GM12864 (cell line): ENCODE data around the gene GPR108.

Experiments used
- DNase-seq: peaks from one replicate; pipeline ENCODE4 v3.0.0-alpha.2; 2011; ENCODE audit warnings: low read depth
- H3K4me3 ChIP-seq: 2 replicates; pipeline ENCODE4 v1.5.1; 2011; ENCODE audit warnings: mild to moderate bottlenecking, low read depth, low read length, control low read depth
- TF ChIP-seq, protein P1 (sequence below): IDR thresholded peaks from 2 replicates; pipeline ENCODE4 v1.5.1; 2011; ENCODE audit warnings: low read depth, mild to moderate bottlenecking, moderate library complexity, low read length, control low read depth, inconsistent platforms; ENCODE audit errors: missing control alignments

GPR108 gene

DNA sequence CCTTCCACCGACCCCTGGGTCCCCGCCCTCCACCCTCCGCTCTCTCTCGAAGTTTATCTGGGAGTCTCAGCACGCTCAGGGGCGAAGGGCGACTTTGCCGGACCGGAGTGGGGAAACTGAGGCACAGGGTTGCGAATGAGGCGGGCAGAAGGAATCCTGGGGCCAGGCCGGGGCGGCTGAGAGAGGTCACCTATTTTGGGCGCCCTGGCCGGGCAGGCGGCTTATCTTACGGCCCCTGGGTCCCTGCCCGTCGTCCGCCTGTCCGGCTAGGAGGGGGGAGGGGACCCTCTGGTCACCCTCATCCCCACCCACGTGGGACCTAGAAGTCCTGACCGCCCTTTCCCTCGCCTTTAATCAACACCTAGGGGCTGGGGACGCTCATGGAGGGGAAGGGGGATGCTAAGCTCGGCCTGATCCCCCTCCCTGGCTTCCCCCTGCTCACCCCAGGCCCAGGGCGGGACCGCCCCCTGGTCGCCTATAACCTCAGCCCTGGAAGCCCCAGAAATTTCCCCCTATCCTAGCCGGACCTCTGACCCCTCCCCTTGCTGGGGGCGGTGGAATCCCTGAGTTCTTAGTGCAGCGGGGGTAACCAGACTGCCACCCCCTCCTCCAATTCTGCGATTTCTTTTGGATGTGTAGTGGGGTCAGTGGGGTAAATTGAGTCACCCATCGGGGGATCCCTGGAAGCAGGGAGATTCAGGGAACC lies 2.7 kb upstream of the GPR108 start:
- no peak for DNase-seq
- TF ChIP-seq, protein P1, sequence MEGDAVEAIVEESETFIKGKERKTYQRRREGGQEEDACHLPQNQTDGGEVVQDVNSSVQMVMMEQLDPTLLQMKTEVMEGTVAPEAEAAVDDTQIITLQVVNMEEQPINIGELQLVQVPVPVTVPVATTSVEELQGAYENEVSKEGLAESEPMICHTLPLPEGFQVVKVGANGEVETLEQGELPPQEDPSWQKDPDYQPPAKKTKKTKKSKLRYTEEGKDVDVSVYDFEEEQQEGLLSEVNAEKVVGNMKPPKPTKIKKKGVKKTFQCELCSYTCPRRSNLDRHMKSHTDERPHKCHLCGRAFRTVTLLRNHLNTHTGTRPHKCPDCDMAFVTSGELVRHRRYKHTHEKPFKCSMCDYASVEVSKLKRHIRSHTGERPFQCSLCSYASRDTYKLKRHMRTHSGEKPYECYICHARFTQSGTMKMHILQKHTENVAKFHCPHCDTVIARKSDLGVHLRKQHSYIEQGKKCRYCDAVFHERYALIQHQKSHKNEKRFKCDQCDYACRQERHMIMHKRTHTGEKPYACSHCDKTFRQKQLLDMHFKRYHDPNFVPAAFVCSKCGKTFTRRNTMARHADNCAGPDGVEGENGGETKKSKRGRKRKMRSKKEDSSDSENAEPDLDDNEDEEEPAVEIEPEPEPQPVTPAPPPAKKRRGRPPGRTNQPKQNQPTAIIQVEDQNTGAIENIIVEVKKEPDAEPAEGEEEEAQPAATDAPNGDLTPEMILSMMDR, result no peak
- H3K4me3 ChIP-seq, result peak overlapping the region; percentile 71

DNA sequence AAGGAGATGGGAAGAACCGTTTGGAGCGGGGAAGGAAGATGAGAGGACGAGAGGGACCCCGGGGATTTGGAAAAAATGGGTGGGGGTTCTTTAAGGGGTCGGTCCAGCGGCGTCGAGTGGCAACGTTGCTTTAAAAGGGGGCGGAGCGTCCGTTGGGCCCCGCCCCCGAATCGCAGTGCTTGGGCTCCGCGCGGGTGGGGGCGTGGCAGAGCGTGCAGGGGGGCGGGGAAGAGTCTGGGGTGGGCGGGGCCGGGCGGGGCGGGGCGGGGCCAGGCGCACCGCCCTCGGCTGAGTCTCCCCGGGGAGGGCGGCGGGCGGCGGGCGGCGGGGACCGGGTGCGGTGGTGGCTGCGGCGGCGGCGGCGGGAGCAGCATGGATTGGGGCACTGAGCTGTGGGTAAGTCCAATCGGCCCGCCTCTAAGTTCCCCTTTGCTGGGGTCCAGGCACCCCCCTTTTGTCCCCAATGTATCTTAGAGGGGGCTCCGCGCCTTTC lies 2.1 kb upstream of the GPR108 start, which contains the start of gene TRIP10:
TSS of gene TRIP10 (plus strand) at position 291 of the 493 bp plus-strand sequence. CDS start at position 373, 82 bp downstream.
- DNase-seq, result no peak
- peak within 1 kb of the TSS; percentile 71 for H3K4me3 ChIP-seq
- TF ChIP-seq, protein P1, result no peak

DNA sequence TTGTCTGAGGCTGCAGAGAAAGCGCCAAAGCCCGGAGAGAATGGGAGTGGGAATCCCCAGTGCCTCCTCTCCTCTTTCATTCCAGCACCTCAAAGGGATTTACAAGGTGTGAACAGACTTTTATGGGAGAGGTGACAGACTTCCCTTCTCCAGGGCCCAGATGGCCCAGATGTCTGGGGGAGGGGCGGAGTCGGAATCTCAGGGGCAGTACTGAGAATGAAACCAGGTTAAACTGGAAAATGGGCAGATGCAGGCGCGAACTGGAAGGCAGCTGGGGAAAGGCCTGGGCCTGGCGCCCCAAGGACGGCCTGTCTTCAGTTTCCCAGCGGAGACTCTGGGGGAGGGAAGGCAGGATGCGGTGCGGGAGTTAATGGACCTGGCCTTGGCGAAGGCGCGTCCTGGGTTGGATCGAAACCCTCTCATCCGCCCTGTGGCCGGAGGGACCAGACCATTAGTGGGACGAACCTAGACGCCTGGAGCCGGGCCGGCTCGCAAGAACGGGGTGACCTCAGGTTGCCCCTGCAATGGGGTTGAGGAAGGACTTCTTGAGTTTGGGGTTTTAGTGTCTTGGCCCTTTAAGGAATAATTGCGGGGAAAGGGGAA lies 1.5 kb upstream of the GPR108 start:
- TF ChIP-seq, protein P1, result no peak
- DNase-seq, result no peak
- peak overlapping the region; percentile 41 for H3K4me3 ChIP-seq

DNA sequence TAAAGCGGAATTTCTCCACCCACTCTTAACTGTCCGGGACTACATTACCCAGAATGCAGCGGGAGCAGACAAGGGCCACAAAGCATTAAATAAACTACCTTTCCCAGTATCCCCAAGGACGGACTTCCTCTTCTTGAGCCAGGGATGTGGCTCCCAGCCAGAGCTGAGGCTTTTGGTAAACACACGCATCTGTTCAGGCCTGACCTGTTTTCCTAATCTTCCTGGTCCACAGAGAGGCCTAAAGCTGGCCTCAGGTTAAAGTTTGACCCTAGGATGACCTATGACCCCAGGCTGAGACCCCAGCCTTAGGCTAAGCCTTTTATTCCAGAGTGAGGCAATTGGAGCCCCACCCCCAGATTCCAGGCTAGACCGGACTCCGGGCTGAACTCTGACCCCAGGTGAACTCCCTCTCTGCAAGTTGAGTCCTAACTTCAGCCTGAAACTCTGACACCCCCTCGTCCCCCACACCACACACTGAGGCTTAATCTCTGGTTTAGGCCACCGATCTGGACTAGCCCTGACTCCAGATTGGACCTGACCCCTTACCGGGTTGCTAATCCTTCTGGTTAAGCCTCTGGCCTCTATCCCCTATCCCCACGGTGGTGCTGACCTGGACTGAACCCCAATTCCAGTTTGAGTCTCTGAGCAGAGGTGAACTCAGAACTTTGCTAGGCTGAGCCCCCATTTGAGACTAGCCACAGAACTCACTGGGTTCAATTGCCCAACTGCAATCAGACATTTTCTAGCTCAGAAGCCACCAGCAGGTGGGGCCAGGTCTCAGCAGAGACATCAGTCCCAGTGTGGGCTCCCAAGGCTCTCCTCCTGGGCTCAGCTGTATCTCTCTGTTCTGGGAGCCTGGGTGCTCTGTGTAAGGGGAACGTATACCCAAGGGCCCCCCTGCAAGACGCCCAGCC lies 750 bp upstream of the GPR108 start:
- DNase-seq, result peak; percentile 79
- H3K4me3 ChIP-seq, result peak overlapping the region; percentile 27
- TF ChIP-seq, protein P1, result peak; percentile 77

DNA sequence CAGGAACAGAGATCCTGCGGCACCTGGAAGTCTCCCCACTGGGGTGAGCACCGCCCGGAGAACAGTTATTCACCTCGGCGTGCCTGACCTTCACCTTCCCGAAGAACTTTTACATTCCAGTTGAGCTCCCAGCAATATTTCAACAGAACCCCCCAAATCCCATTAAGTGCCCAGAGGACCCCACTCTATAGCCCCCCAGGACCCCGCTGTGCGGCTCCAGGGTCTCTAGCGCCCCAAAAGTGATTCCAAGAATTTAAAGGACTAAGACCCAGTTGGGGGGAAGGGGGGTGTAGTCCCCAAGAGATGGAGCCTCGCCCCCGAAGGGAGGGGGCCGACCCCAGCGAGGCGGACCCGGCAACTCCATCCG lies 480 bp downstream of the GPR108 start:
- H3K4me3 ChIP-seq, result peak overlapping the region; percentile 86
- TF ChIP-seq, protein P1, result no peak
- no peak for DNase-seq

DNA sequence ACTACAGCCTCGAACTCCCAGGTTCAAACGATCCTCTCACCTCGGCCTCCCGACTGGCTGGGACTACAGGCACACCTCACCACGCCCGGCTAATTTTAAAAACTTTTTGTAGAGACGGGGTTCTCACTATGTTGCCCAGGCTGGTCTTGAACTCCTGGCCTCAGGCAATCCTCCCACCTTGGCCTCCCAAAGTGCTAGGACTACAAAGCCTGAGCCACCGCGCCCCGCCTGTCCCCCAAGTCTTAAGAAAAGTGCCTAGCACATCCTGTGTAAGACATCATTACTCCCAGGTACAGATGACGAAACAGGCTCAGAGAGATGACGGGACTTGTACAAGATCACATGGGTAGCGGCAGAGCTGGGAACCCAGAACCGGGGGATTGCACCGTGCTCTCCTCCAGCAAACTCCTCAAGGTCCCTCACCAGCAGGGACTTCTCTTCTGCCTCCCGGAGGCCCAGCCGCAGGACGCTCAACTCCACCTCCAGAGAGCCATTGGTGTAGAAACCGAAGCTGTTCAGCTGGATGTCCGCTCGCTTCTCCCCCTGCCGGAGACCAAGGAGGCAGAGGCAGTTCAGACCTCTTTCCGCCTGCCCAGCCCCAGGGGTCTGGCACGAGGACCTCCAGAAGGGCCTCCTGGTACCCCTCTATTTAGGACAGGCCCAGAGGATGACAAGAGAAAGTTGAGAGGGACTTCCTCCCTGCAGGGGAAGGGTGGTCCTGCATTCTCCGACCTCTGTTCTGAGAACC lies 1.0 kb downstream of the GPR108 start:
- H3K4me3 ChIP-seq, result peak overlapping the region; percentile 86
- TF ChIP-seq, protein P1, result peak; percentile 77
- DNase-seq, result peak; percentile 75
